K562 (cell line): ENCODE data around the gene RPL27A. TPM values are rescaled to one million over a fixed set of nuclear protein-coding genes. Genes with fewer than 3 reads are reported as not detected.

ENCODE experiments used
- ETS1 ChIP-seq: conservative IDR thresholded peaks from 2 replicates; pipeline ENCODE4 v1.6.1; 2011; ENCODE audit warnings: low read depth, mild to moderate bottlenecking, low read length; ENCODE audit not compliant: control insufficient read depth
- ETV6 ChIP-seq, 3 experiments: fragments of 150-350 bp in 1 of 3; sonication (generic) in 1 of 3; formaldehyde crosslinking in 1 of 3; IDR thresholded peaks; 2 replicates each; pipeline versions ENCODE4 v1.6.1 to v1.8.0; 2014 to 2022; ENCODE audit warnings: borderline replicate concordance in 2 of 3, low read depth in 2 of 3, antibody characterized with exemption in 1 of 3, low read length in 1 of 3, mild to moderate bottlenecking in 1 of 3, missing genetic modification reagents in 1 of 3
- KDM5B ChIP-seq: fragments of 200-600 bp; sonication (generic); IDR thresholded peaks from 2 replicates; pipeline ENCODE4 v1.6.1; 2012; ENCODE audit warnings: low read depth, mild to moderate bottlenecking, moderate library complexity, low read length, control low read depth, inconsistent platforms; ENCODE audit not compliant: insufficient replicate concordance
- MNT ChIP-seq, 2 experiments: fragments of 450-650 bp; conservative IDR thresholded peaks; 2 replicates each; pipeline ENCODE4 v1.6.1; 2017; ENCODE audit warnings: mild to moderate bottlenecking in 2 of 2, moderate library complexity in 2 of 2
- OTX1 ChIP-seq: fragments of 450-650 bp; formaldehyde crosslinking; IDR thresholded peaks from 2 replicates; pipeline ENCODE4 v1.4.0; 2022; ENCODE audit warnings: mild to moderate bottlenecking
- PHTF2 ChIP-seq: fragments of 250-450 bp; sonication (Bioruptor Pico); IDR thresholded peaks from 2 replicates; pipeline ENCODE4 v1.5.0; 2021; ENCODE audit warnings: mild to moderate bottlenecking
- SMARCC2 ChIP-seq: fragments of 450-650 bp; IDR thresholded peaks from 2 replicates; pipeline ENCODE4 v1.6.1; 2017; ENCODE audit warnings: antibody characterized with exemption, moderate library complexity, mild to moderate bottlenecking, low read depth
- SNAPC5 ChIP-seq: fragments of 250-450 bp; sonication (Bioruptor Pico); IDR thresholded peaks from 2 replicates; pipeline ENCODE4 v1.8.0; 2021; ENCODE audit warnings: moderate library complexity, mild to moderate bottlenecking, inconsistent platforms
- STAT5A ChIP-seq: IDR thresholded peaks from 2 replicates; pipeline ENCODE4 v1.6.1; 2012; ENCODE audit warnings: low read length, inconsistent platforms, borderline replicate concordance
- THAP7 ChIP-seq: fragments of 250-450 bp; sonication (Bioruptor Pico); IDR thresholded peaks from 2 replicates; pipeline ENCODE4 v1.5.0; 2021
- WHSC1 ChIP-seq: IDR thresholded peaks from one replicate; pipeline ENCODE4 v1.6.1; 2012; ENCODE audit warnings: low read length, control low read depth, inconsistent platforms
- YY1 ChIP-seq, 3 experiments: IDR thresholded peaks; 2 replicates each; pipeline ENCODE4 v1.6.1; 2011; ENCODE audit warnings: low read length in 2 of 3, mild to moderate bottlenecking in 2 of 3, moderate library complexity in 2 of 3, borderline replicate concordance in 1 of 3, control low read depth in 1 of 3, low read depth in 1 of 3; ENCODE audit not compliant: insufficient read depth in 3 of 3, insufficient replicate concordance in 2 of 3, control insufficient read depth in 1 of 3, insufficient read length in 1 of 3; ENCODE audit errors: extremely low read depth in 1 of 3
- ZMIZ1 ChIP-seq, 2 experiments: fragments of 150-350 bp in 1 of 2; IDR thresholded peaks; 2 replicates each; pipeline ENCODE4 v1.6.1; 2012 to 2016; ENCODE audit warnings: low read depth in 2 of 2, low read length in 2 of 2, mild to moderate bottlenecking in 1 of 2, moderate library complexity in 1 of 2
- ZNF134 ChIP-seq: fragments of 250-450 bp; sonication (Bioruptor Pico); conservative IDR thresholded peaks from 2 replicates; pipeline ENCODE4 v1.4.0; 2020
- ZNF586 ChIP-seq: fragments of 450-650 bp; formaldehyde crosslinking; conservative IDR thresholded peaks from 2 replicates; pipeline ENCODE4 v1.4.0; 2020; ENCODE audit warnings: mild to moderate bottlenecking, moderate library complexity
- ZSCAN29 ChIP-seq: fragments of 450-650 bp; IDR thresholded peaks from 2 replicates; pipeline ENCODE4 v1.6.1; 2017
- polyA plus RNA-seq, 8 experiments: library from polyadenylated mRNA; depleted of rRNA in 4 of 8; stranded (reverse) in 5 of 8; unstranded in 3 of 8; fragments of >200 nt; fragmentation: Nextera tagmentation in 2 of 8; fragmentation: Illumina TruSeq in 1 of 8; extraction: Ambion mirVana in 2 of 8; extraction: Trizol in 1 of 8; gene quantifications; 2 replicates each; pipeline versions ENCODE4 v1.2.1 to v1.2.3, GENCODE V29; 2011 to 2014; ENCODE audit warnings: inconsistent platforms in 1 of 8, missing spikeins in 1 of 8
- total RNA-seq, 7 experiments: library from RNA; depleted of rRNA in 6 of 7; stranded (reverse); fragments of >200 nt in 6 of 7; fragmentation: Illumina TruSeq in 2 of 7; extraction: Trizol in 2 of 7; gene quantifications; 2 replicates each; pipeline versions ENCODE4 v1.2.1 to v1.2.3, GENCODE V29; 2011 to 2021; ENCODE audit warnings: low replicate concordance in 1 of 7

Gene RPL27A
- total and polyA plus RNA-seq, 9 of the 15 experiments (the other 6 are each of a cell fraction or from before 2014, with no cell fraction given) = 790 to 4,241 (median 2,267) TPM

- TF ChIP-seq ZMIZ1 (IDR thresholded peaks at IDR 0.05; ENCODE audit: low read depth in 2 of 2, low read length in 2 of 2) = peak in 1 of 2 experiments; percentile 64; a peak in 1 of 4 replicates
- peak; percentile 91 to 96 for TF ChIP-seq ETV6 (IDR thresholded peaks at IDR 0.05; ENCODE audit: borderline replicate concordance in 1 of 2, low read depth in 2 of 2, low read length in 1 of 2)
- TF ChIP-seq ETV6 (CRISPR knock-in tag; IDR thresholded peaks at IDR 0.05; ENCODE audit: borderline replicate concordance) = no peak
- TF ChIP-seq STAT5A = peak; percentile 6; the same call in 1 of the 2 replicates
- TF ChIP-seq SMARCC2 = peak; percentile 86
- no peak for TF ChIP-seq ZNF134 (CRISPR knock-in tag)
- TF ChIP-seq ZNF586 (CRISPR knock-in tag) = no peak
- TF ChIP-seq WHSC1 = no peak
- TF ChIP-seq SNAPC5 (CRISPR knock-in tag) = no peak
- TF ChIP-seq OTX1 (CRISPR knock-in tag) = peak; percentile 21; the same call in 1 of the 2 replicates
- TF ChIP-seq ETS1 = peak; percentile 85
- peak; percentile 72; the same call in 1 of the 2 replicates for TF ChIP-seq PHTF2
- TF ChIP-seq THAP7 = peak; percentile 90; the same call in 1 of the 2 replicates
- TF ChIP-seq YY1 (IDR thresholded peaks at IDR 0.05; ENCODE audit: borderline replicate concordance in 1 of 3, control insufficient read depth in 1 of 3, extremely low read depth in 1 of 3, insufficient read depth in 3 of 3, insufficient read length in 1 of 3, insufficient replicate concordance in 2 of 3, low read depth in 1 of 3, low read length in 2 of 3) = peak in 1 of 3 experiments; percentile 31
- peak; percentile 77 for TF ChIP-seq KDM5B
- TF ChIP-seq ZSCAN29 = no peak
- peak; percentile 50 to 82 for TF ChIP-seq MNT (conservative IDR thresholded peaks at IDR 0.05)
These were observed 6.1 kb downstream of the RPL27A start (continued) for GRCh38 chr11:8688414-8689362.
